Endodermal cell (in vitro differentiated cells): ENCODE measurements around the gene ABHD2. TPM values are rescaled to one million over a fixed set of nuclear protein-coding genes. Genes with fewer than 3 reads are reported as not detected.

Source experiments
- DNase-seq: peaks from one replicate; pipeline ENCODE4 v3.0.0-alpha.2; 2017
- H3K27ac ChIP-seq: 2 replicates; pipeline ENCODE4 v1.5.1; 2013; ENCODE audit warnings: mild to moderate bottlenecking, low read depth, low read length, moderate library complexity
- H3K27me3 ChIP-seq: 2 replicates; pipeline ENCODE4 v1.6.1; 2013; ENCODE audit warnings: mild to moderate bottlenecking, low read length, moderate library complexity; ENCODE audit not compliant: insufficient read depth, control insufficient read depth, poor library complexity, severe bottlenecking
- H3K36me3 ChIP-seq: 2 replicates; pipeline ENCODE4 v1.7.0; 2013; ENCODE audit warnings: mild to moderate bottlenecking, low read length, moderate library complexity; ENCODE audit not compliant: control insufficient read depth, insufficient read depth
- H3K4me1 ChIP-seq: one replicate; pipeline ENCODE4 v1.7.0; 2013; ENCODE audit warnings: low read length; ENCODE audit not compliant: control insufficient read depth, insufficient read depth
- H3K4me3 ChIP-seq: 2 replicates; pipeline ENCODE4 v1.5.1; 2013; ENCODE audit warnings: mild to moderate bottlenecking, low read length, moderate library complexity
- H3K9ac ChIP-seq: 2 replicates; pipeline ENCODE4 v1.6.1; 2013; ENCODE audit warnings: mild to moderate bottlenecking, low read length, moderate library complexity; ENCODE audit not compliant: poor library complexity, severe bottlenecking; ENCODE audit errors: extremely low read depth
- H3K9me3 ChIP-seq: 2 replicates; pipeline ENCODE4 v1.6.1; 2013; ENCODE audit warnings: mild to moderate bottlenecking, low read length, moderate library complexity; ENCODE audit not compliant: control insufficient read depth
- H3K27ac Mint-ChIP-seq: 2 replicates; pipeline ENCODE4 v1.8.0; 2020; ENCODE audit warnings: mixed read lengths
- H3K27me3 Mint-ChIP-seq: 2 replicates; pipeline ENCODE4 v1.8.0; 2021; ENCODE audit warnings: mild to moderate bottlenecking, mixed read lengths; ENCODE audit not compliant: insufficient read depth
- H3K36me3 Mint-ChIP-seq: 2 replicates; pipeline ENCODE4 v1.8.0; 2020; ENCODE audit warnings: low read depth, mixed read lengths
- H3K4me1 Mint-ChIP-seq: 2 replicates; pipeline ENCODE4 v1.8.0; 2020; ENCODE audit warnings: mixed read lengths
- H3K4me3 Mint-ChIP-seq: 2 replicates; pipeline ENCODE4 v1.8.0; 2020; ENCODE audit warnings: mild to moderate bottlenecking, moderate library complexity, mixed read lengths
- H3K9me3 Mint-ChIP-seq: 2 replicates; pipeline ENCODE4 v1.8.0; 2020; ENCODE audit warnings: mild to moderate bottlenecking, mixed read lengths
- CTCF ChIP-seq: fragments of 200-600 bp; sonication (generic); conservative IDR thresholded peaks from 2 replicates; pipeline ENCODE4 v1.5.0; 2021; ENCODE audit warnings: antibody characterized with exemption, mild to moderate bottlenecking
- whole genome bisulfite sequencing, 2 experiments: methylation state at CpG; one replicate each; pipeline versions ENCODE4 v1.1.5 to v1.1.7; 2013; ENCODE audit warnings: missing lambda C conversion rate in 2 of 2, mixed read lengths in 1 of 2; ENCODE audit not compliant: insufficient coverage in 1 of 2, insufficient read length in 1 of 2; 5-methylcytosine and 5-hydroxymethylcytosine counted together
- total RNA-seq, 2 donors: library from RNA; stranded (reverse); fragmentation: NEBNext Ultra II Directional in 1 of 2; extraction: Animal tissue kit (Norgen Biotek cat#: 25700) in 1 of 2; gene quantifications; 2 replicates in 1 of 2; 3 replicates in 1 of 2; pipeline ENCODE4 v1.2.1, GENCODE V29; 2021

ABHD2 gene
- total RNA-seq, 2 donors from 2014 or later: 24.1 to 26.0 TPM

GRCh38 chr15:89172921-89173320 is 84.7 kb downstream of the ABHD2 start:
- Histone ChIP-seq H3K4me1 (no peaks in the 10 kb centered on the region), H3K9me3 (no peaks in the 10 kb centered on the region), H3K36me3 (peaks cover 5% of the 10 kb centered on the region), H3K27me3 (no peaks in the 10 kb centered on the region), H3K4me3 (no peak overlapping the region), H3K9ac (no peak overlapping the region), H3K27ac (no peak overlapping the region)
- TF ChIP-seq CTCF: no peak
- Mint-ChIP-seq H3K36me3 (peaks cover 8% of the 10 kb centered on the region), H3K27me3 (no peaks in the 10 kb centered on the region), H3K4me1 (peaks cover 2% of the 10 kb centered on the region), H3K4me3 (no peak overlapping the region), H3K27ac (no peak overlapping the region), H3K9me3 (no peaks in the 10 kb centered on the region)
- 91 to 100% methylated on average over 1 to 2 of the region's 2 CpGs for WGBS, 2 experiments
- no peak for DNase-seq

- H3K27ac ChIP-seq: no peak overlapping the region
- DNase-seq: no peak
- 97 to 100% methylated on average over 2 to 5 of the region's 5 CpGs for WGBS, 2 experiments
- no peaks in the 10 kb centered on the region for H3K9me3 Mint-ChIP-seq
- no peaks in the 10 kb centered on the region for H3K9me3 ChIP-seq
- H3K36me3 ChIP-seq: peaks cover 10% of the 10 kb centered on the region
- TF ChIP-seq CTCF: no peak
- H3K27me3 ChIP-seq: no peaks in the 10 kb centered on the region
- H3K4me3 Mint-ChIP-seq: no peak overlapping the region
- H3K27ac Mint-ChIP-seq: no peak overlapping the region
- no peaks in the 10 kb centered on the region for H3K27me3 Mint-ChIP-seq
- no peaks in the 10 kb centered on the region for H3K4me1 ChIP-seq
- no peak overlapping the region for H3K4me3 ChIP-seq
- no peak overlapping the region for H3K9ac ChIP-seq
- peaks cover 8% of the 10 kb centered on the region for H3K36me3 Mint-ChIP-seq
- H3K4me1 Mint-ChIP-seq: no peaks in the 10 kb centered on the region
These were observed 86.2 kb downstream of the ABHD2 start for GRCh38 chr15:89174476-89174875.

GRCh38 chr15:89175617-89176191 is 87.4 kb downstream of the ABHD2 start:
- peaks cover 10% of the 10 kb centered on the region for H3K36me3 ChIP-seq
- no peaks in the 10 kb centered on the region for H3K9me3 ChIP-seq
- no peaks in the 10 kb centered on the region for H3K27me3 Mint-ChIP-seq
- no peaks in the 10 kb centered on the region for H3K9me3 Mint-ChIP-seq
- H3K27ac ChIP-seq: no peak overlapping the region
- no peak overlapping the region for H3K4me3 ChIP-seq
- H3K9ac ChIP-seq: no peak overlapping the region
- peaks cover 6% of the 10 kb centered on the region for H3K36me3 Mint-ChIP-seq
- TF ChIP-seq CTCF: no peak
- no peak overlapping the region for H3K4me3 Mint-ChIP-seq
- H3K4me1 ChIP-seq: no peaks in the 10 kb centered on the region
- H3K27me3 ChIP-seq: no peaks in the 10 kb centered on the region
- H3K4me1 Mint-ChIP-seq: no peaks in the 10 kb centered on the region
- no peak for DNase-seq
- H3K27ac Mint-ChIP-seq: no peak overlapping the region
- WGBS, 2 experiments: 91 to 94% methylated on average over 8 to 13 of the region's 13 CpGs
